Parathyroid adenoma (tissue), 2 donors: ENCODE measurements around the gene BRD8.

Experiments
- H2AFZ ChIP-seq: fragments of 300-600 bp; sonication (generic); one replicate; pipeline ENCODE4 v1.7.0; 2017; ENCODE audit warnings: antibody characterized with exemption, mild to moderate bottlenecking
- H3K27ac ChIP-seq: fragments of 300-600 bp; sonication (generic); one replicate; pipeline ENCODE4 v1.7.0; 2017
- H3K27me3 ChIP-seq: fragments of 300-600 bp; sonication (generic); one replicate; pipeline ENCODE4 v1.7.0; 2017; ENCODE audit warnings: low read length; ENCODE audit not compliant: control insufficient read depth, insufficient read depth
- H3K36me3 ChIP-seq: fragments of 300-600 bp; sonication (generic); one replicate; pipeline ENCODE4 v1.7.0; 2017; ENCODE audit warnings: low read length; ENCODE audit not compliant: control insufficient read depth, insufficient read depth
- H3K4me1 ChIP-seq: fragments of 300-600 bp; sonication (generic); one replicate; pipeline ENCODE4 v1.7.0; 2017; ENCODE audit warnings: control low read depth
- H3K4me2 ChIP-seq: fragments of 300-600 bp; sonication (generic); one replicate; pipeline ENCODE4 v1.7.0; 2017; ENCODE audit warnings: low read length
- H3K4me3 ChIP-seq: fragments of 300-600 bp; sonication (generic); one replicate; pipeline ENCODE4 v1.7.0; 2017; ENCODE audit warnings: low read depth, low read length
- H3K79me2 ChIP-seq: fragments of 300-600 bp; sonication (generic); one replicate; pipeline ENCODE4 v1.7.0; 2017; ENCODE audit warnings: control low read depth
- H3K9ac ChIP-seq: fragments of 300-600 bp; sonication (generic); one replicate; pipeline ENCODE4 v1.7.0; 2017; ENCODE audit warnings: mild to moderate bottlenecking
- H3K9me3 ChIP-seq: fragments of 300-600 bp; sonication (generic); one replicate; pipeline ENCODE4 v1.7.0; 2017; ENCODE audit warnings: low read length; ENCODE audit not compliant: control insufficient read depth
- CTCF ChIP-seq: fragments of 300-600 bp; sonication (generic); IDR thresholded peaks from one replicate; pipeline ENCODE4 v1.7.0; 2017; ENCODE audit warnings: antibody characterized with exemption, mild to moderate bottlenecking
- donor health status: primary hyperparathyroidism.

BRD8 gene

GRCh38 chr5:138178516-138179276 lies at the start of gene BRD8, which contains the start of gene KIF20A:
BRD8 (minus strand) TSS chr5:138178630; CDS start chr5:138178614, 16 bp downstream.
KIF20A (plus strand) TSS chr5:138179112; CDS start chr5:138179681, 569 bp downstream.
- Histone ChIP-seq H3K9me3 (no peaks in the 10 kb centered on the region), H3K79me2 (peaks cover 11% of the 10 kb centered on the region), H3K4me1 (no peaks in the 10 kb centered on the region), H3K4me3 (peak within 1 kb of the TSS; percentile 80), H3K27me3 (no peaks in the 10 kb centered on the region), H2AFZ (peak within 1 kb of the TSS; percentile 93), H3K4me2 (peak within 1 kb of the TSS; percentile 89), H3K27ac (peak within 1 kb of the TSS; percentile 92), H3K36me3 (no peaks in the 10 kb centered on the region), H3K9ac (peak within 1 kb of the TSS; percentile 4)
- no peak for TF ChIP-seq CTCF

- Histone ChIP-seq H3K4me3 (no peak overlapping the region), H3K4me1 (no peaks in the 10 kb centered on the region), H3K27me3 (no peaks in the 10 kb centered on the region), H3K36me3 (no peaks in the 10 kb centered on the region), H3K9ac (no peak overlapping the region), H3K27ac (no peak overlapping the region), H3K4me2 (no peak overlapping the region), H3K9me3 (no peaks in the 10 kb centered on the region), H2AFZ (no peak overlapping the region), H3K79me2 (no peaks in the 10 kb centered on the region)
- no peak for TF ChIP-seq CTCF
Measured at GRCh38 chr5:138226910-138227309, 48.5 kb upstream of the BRD8 start.

- H3K4me1 ChIP-seq, result no peaks in the 10 kb centered on the region
- TF ChIP-seq CTCF, result no peak
- H3K4me2 ChIP-seq, result no peak overlapping the region
- H2AFZ ChIP-seq, result no peak overlapping the region
- no peak overlapping the region for H3K27ac ChIP-seq
- H3K27me3 ChIP-seq, result no peaks in the 10 kb centered on the region
- no peak overlapping the region for H3K4me3 ChIP-seq
- H3K79me2 ChIP-seq, result no peaks in the 10 kb centered on the region
- H3K9me3 ChIP-seq, result no peaks in the 10 kb centered on the region
- H3K9ac ChIP-seq, result no peak overlapping the region
- H3K36me3 ChIP-seq, result no peaks in the 10 kb centered on the region
Measured at GRCh38 chr5:138224712-138225111, 46.3 kb upstream of the BRD8 start.

- H3K36me3 ChIP-seq, result no peaks in the 10 kb centered on the region
- H3K4me1 ChIP-seq, result no peaks in the 10 kb centered on the region
- H3K4me2 ChIP-seq, result no peak overlapping the region
- H3K27ac ChIP-seq, result no peak overlapping the region
- H3K79me2 ChIP-seq, result no peaks in the 10 kb centered on the region
- no peak for TF ChIP-seq CTCF
- H3K9ac ChIP-seq, result no peak overlapping the region
- no peak overlapping the region for H2AFZ ChIP-seq
- H3K9me3 ChIP-seq, result no peaks in the 10 kb centered on the region
- no peaks in the 10 kb centered on the region for H3K27me3 ChIP-seq
- no peak overlapping the region for H3K4me3 ChIP-seq
Measured at GRCh38 chr5:138223532-138223931, 45.1 kb upstream of the BRD8 start.

- no peak for TF ChIP-seq CTCF
- Histone ChIP-seq H3K9me3 (no peaks in the 10 kb centered on the region), H3K4me1 (no peaks in the 10 kb centered on the region), H3K4me2 (no peak overlapping the region), H3K27me3 (no peaks in the 10 kb centered on the region), H3K9ac (no peak overlapping the region), H3K27ac (no peak overlapping the region), H2AFZ (no peak overlapping the region), H3K36me3 (no peaks in the 10 kb centered on the region), H3K4me3 (no peak overlapping the region), H3K79me2 (peaks cover 4% of the 10 kb centered on the region)
Measured at GRCh38 chr5:138216799-138217198, 38.4 kb upstream of the BRD8 start.
